Bronchial epithelial cell (primary cell): ENCODE measurements around the gene DMRTC2. TPM values are rescaled to one million over a fixed set of nuclear protein-coding genes. Genes with fewer than 3 reads are reported as not detected.

Source experiments
- DNase-seq: peaks from one replicate; pipeline ENCODE4 v3.0.0-alpha.2; 2010; ENCODE audit warnings: low read depth
- FAIRE-seq: peaks from 2 replicates; lab custom pipeline; 2011; peaks lifted over from hg19 to GRCh38; lab: Jason Lieb, UNC
- H3K27me3 ChIP-seq: 2 replicates; pipeline ENCODE4 v1.5.1; 2011; ENCODE audit warnings: low read length; ENCODE audit not compliant: control insufficient read depth, insufficient read depth
- H3K36me3 ChIP-seq: 2 replicates; pipeline ENCODE4 v1.5.1; 2011; ENCODE audit warnings: low read length; ENCODE audit not compliant: control insufficient read depth, insufficient read depth
- H3K4me3 ChIP-seq: 2 replicates; pipeline ENCODE4 v1.5.1; 2011; ENCODE audit warnings: mild to moderate bottlenecking, low read depth, low read length, control low read depth
- CTCF ChIP-seq: IDR thresholded peaks from 2 replicates; pipeline ENCODE4 v1.5.1; 2011; ENCODE audit warnings: mild to moderate bottlenecking, moderate library complexity, low read length, control low read depth, inconsistent platforms; ENCODE audit not compliant: insufficient read depth, severe bottlenecking
- total RNA-seq: library from RNA; depleted of rRNA; stranded (reverse); fragments of >200 nt; gene quantifications from 2 replicates; pipeline ENCODE4 v1.2.1, GENCODE V29; 2014

Gene DMRTC2
- total RNA-seq, 1 donor from 2014 or later: not detected

GRCh38 chr19:41877916-41878905 lies 33.4 kb downstream of the DMRTC2 start:
- H3K4me3 ChIP-seq: no peak overlapping the region
- no peak for TF ChIP-seq CTCF
- H3K27me3 ChIP-seq: no peaks in the 10 kb centered on the region
- no peak for FAIRE-seq
- no peak for DNase-seq
- H3K36me3 ChIP-seq: no peaks in the 10 kb centered on the region

- FAIRE-seq (no peak), DNase-seq (no peak)
- no peak for TF ChIP-seq CTCF
Measured at GRCh38 chr19:41879080-41879479, 34.2 kb downstream of the DMRTC2 start.

GRCh38 chr19:41879670-41880328 lies 35.0 kb downstream of the DMRTC2 start:
- no peaks in the 10 kb centered on the region for H3K27me3 ChIP-seq
- no peak overlapping the region for H3K4me3 ChIP-seq
- FAIRE-seq (no peak), DNase-seq (no peak)
- TF ChIP-seq CTCF: no peak
- H3K36me3 ChIP-seq: no peaks in the 10 kb centered on the region

More at GRCh38 chr19:41879080-41879479, 34.2 kb downstream of the DMRTC2 start:
- no peak overlapping the region for H3K4me3 ChIP-seq
- H3K27me3 ChIP-seq: no peaks in the 10 kb centered on the region
- H3K36me3 ChIP-seq: no peaks in the 10 kb centered on the region

GRCh38 chr19:41880329-41880708 lies 35.5 kb downstream of the DMRTC2 start:
- H3K27me3 ChIP-seq: no peaks in the 10 kb centered on the region
- H3K36me3 ChIP-seq: no peaks in the 10 kb centered on the region
- peak; percentile 23 for FAIRE-seq
- DNase-seq: no peak
- no peak for TF ChIP-seq CTCF
- H3K4me3 ChIP-seq: no peak overlapping the region

GRCh38 chr19:41882568-41883462 lies 38.0 kb downstream of the DMRTC2 start, which contains the start of gene ARHGEF1:
Gene ARHGEF1, plus strand, starts transcription at chr19:41883184. Its CDS starts 4,899 bp downstream, at chr19:41888083.
- Histone ChIP-seq H3K4me3 (peak within 1 kb of the TSS; percentile 59), H3K36me3 (no peaks in the 10 kb centered on the region), H3K27me3 (no peaks in the 10 kb centered on the region)
- TF ChIP-seq CTCF: no peak
- FAIRE-seq (no peak), DNase-seq (no peak)
